ENCODE results near the gene NR0B2. TPM values are rescaled to one million over a fixed set of nuclear protein-coding genes. Genes with fewer than 3 reads are reported as not detected.

The NR0B2 gene
- total RNA-seq, 1 experiment from 2014 or later: not detected

- Histone ChIP-seq H3K4me3 (replicated peaks in 1 of 2; ENCODE audit: low read depth in 1 of 2, low read length in 2 of 2) (no peak overlapping the region), H3K36me3 (ENCODE audit: control insufficient read depth in 1 of 2, insufficient read depth in 2 of 2, low read length in 2 of 2) (no peaks in the 10 kb centered on the region), H3K27ac (ENCODE audit: low read depth, low read length) (no peak overlapping the region), H3K9me3 (ENCODE audit: control insufficient read depth in 1 of 2, insufficient read depth in 1 of 2, low read depth in 1 of 2, low read length in 2 of 2) (no peaks in the 10 kb centered on the region), H3K4me2 (ENCODE audit: low read length) (no peak overlapping the region), H4K20me1 (ENCODE audit: insufficient read depth) (no peaks in the 10 kb centered on the region), H3K9me2 (ENCODE audit: insufficient read depth) (no peaks in the 10 kb centered on the region), H3K4me1 (ENCODE audit: control insufficient read depth in 1 of 2, insufficient read depth in 2 of 2, low read length in 2 of 2) (peaks cover 5 to 16% of the 10 kb centered on the region in 2 experiments; a peak in 3 of 4 replicates), H3K9ac (ENCODE audit: low read length) (no peak overlapping the region), H3K79me2 (ENCODE audit: insufficient read depth, low read length) (no peaks in the 10 kb centered on the region), H3K27me3 (ENCODE audit: insufficient read depth, low read length) (no peaks in the 10 kb centered on the region), H2AFZ (ENCODE audit: low read depth, low read length, poor library complexity, severe bottlenecking) (no peak overlapping the region)
- ATAC-seq (no peak), DNase-seq (ENCODE audit: low read depth, low spot score) (no peak)
- intact Hi-C loops (cut with micrococcal nuclease): no loop called here
- TF ChIP-seq ATF3 (IDR thresholded peaks at IDR 0.05) (no peak), YY1 (IDR thresholded peaks at IDR 0.05; ENCODE audit: extremely low read depth, insufficient replicate concordance, low read depth, low read length) (no peak), RAD21 (IDR thresholded peaks at IDR 0.05; ENCODE audit: low read depth) (no peak)
- ChIA-PET RAD21 (ENCODE audit: low non-redundant PET in 1 of 2, low total read pairs in 2 of 2, uncharacterized antibody in 2 of 2, unreplicated experiment in 2 of 2) (no interaction called here), CTCF (no interaction called here), POLR2A (interaction anchor here (0.6 to 1.2 kb wide), 2 partner anchors 11 to 85 kb away, joined by 3 read pairs; partner anchors contain the start of gene GPATCH3)
- BruUV-seq (replicated peaks): no TSS peak
Measured at GRCh38 chr1:26912147-26912490, 1.7 kb downstream of the NR0B2 start.

- H3K4me1 ChIP-seq (ENCODE audit: control insufficient read depth in 1 of 2, insufficient read depth in 2 of 2, low read length in 2 of 2): peaks cover 5 to 20% of the 10 kb centered on the region in 2 experiments; a peak in 3 of 4 replicates
- H3K9me3 ChIP-seq (ENCODE audit: control insufficient read depth in 1 of 2, insufficient read depth in 1 of 2, low read depth in 1 of 2, low read length in 2 of 2): no peaks in the 10 kb centered on the region
- ChIA-PET RAD21 (ENCODE audit: low non-redundant PET in 1 of 2, low total read pairs in 2 of 2, uncharacterized antibody in 2 of 2, unreplicated experiment in 2 of 2) (no interaction called here), CTCF (no interaction called here), POLR2A (no interaction called here)
- intact Hi-C loops (cut with micrococcal nuclease): no loop called here
- ATAC-seq (no peak), DNase-seq (ENCODE audit: low read depth, low spot score) (no peak)
- H3K79me2 ChIP-seq (ENCODE audit: insufficient read depth, low read length): no peaks in the 10 kb centered on the region
- no peak overlapping the region for H3K9ac ChIP-seq (ENCODE audit: low read length)
- H3K4me2 ChIP-seq (ENCODE audit: low read length): no peak overlapping the region
- H3K4me3 ChIP-seq (replicated peaks in 1 of 2; ENCODE audit: low read depth in 1 of 2, low read length in 2 of 2): no peak overlapping the region
- no peak overlapping the region for H3K27ac ChIP-seq (ENCODE audit: low read depth, low read length)
- H4K20me1 ChIP-seq (ENCODE audit: insufficient read depth): no peaks in the 10 kb centered on the region
- no peaks in the 10 kb centered on the region for H3K9me2 ChIP-seq (ENCODE audit: insufficient read depth)
- no peaks in the 10 kb centered on the region for H3K27me3 ChIP-seq (ENCODE audit: insufficient read depth, low read length)
- no peaks in the 10 kb centered on the region for H3K36me3 ChIP-seq (ENCODE audit: control insufficient read depth in 1 of 2, insufficient read depth in 2 of 2, low read length in 2 of 2)
- H2AFZ ChIP-seq (ENCODE audit: low read depth, low read length, poor library complexity, severe bottlenecking): no peak overlapping the region
- BruUV-seq (replicated peaks): no TSS peak
- no peak for TF ChIP-seq CTCF (IDR thresholded peaks at IDR 0.05 in 2 of 3, conservative IDR thresholded peaks at IDR 0.05 in 1 of 3; ENCODE audit: borderline replicate concordance in 1 of 3, insufficient read depth in 1 of 3, low read depth in 2 of 3, low read length in 2 of 3)
Measured at GRCh38 chr1:26911399-26912146, 2.2 kb downstream of the NR0B2 start.
